PC-9 (cell line): ENCODE results near the gene ZNF555.

Source experiments
- CTCF ChIP-seq: fragments of 200-600 bp; sonication (generic); conservative IDR thresholded peaks from 2 replicates; pipeline ENCODE4 v1.6.1; 2017; ENCODE audit warnings: mixed run types, antibody characterized with exemption, mild to moderate bottlenecking, moderate library complexity
- EZH2 ChIP-seq: fragments of 200-600 bp; sonication (generic); IDR thresholded peaks from 2 replicates; pipeline ENCODE4 v1.8.0; 2017; ENCODE audit warnings: antibody characterized with exemption, low read depth

GRCh38 chr19:2834294-2834871, 6.9 kb upstream of the ZNF555 start:
- TF ChIP-seq CTCF, result no peak
- TF ChIP-seq EZH2, result no peak
